HepG2 (cell line): ENCODE data around the gene ZNF804B. TPM values are rescaled to one million over a fixed set of nuclear protein-coding genes. Genes with fewer than 3 reads are reported as not detected.

ENCODE experiments used
- ATAC-seq: fragments of 200-7000 bp; cut with Tn5 transposase; 3 replicates; pipeline ENCODE4 v1.9.1; 2020; ENCODE audit warnings: mild to moderate bottlenecking, moderate library complexity
- BruUV-seq: library from RNA; stranded (reverse); fragments of 400-500 nt; replicated peaks from 2 replicates; lab custom pipeline; 2021; lab: Mats Ljungman, UMichigan
- CTCF ChIA-PET: fragments of 300-600 bp; formaldehyde crosslinking; extraction: SDS; loops from one replicate; lab custom pipeline; 2021; ENCODE audit warnings: low total read pairs, inconsistent platforms, low intra/inter-chr PET ratio; lab: Yijun Ruan, JAX
- POLR2A ChIA-PET: fragments of 350-600 bp; sonication (Branson Sonifier 250); formaldehyde crosslinking; loops from one replicate; lab custom pipeline; 2020; ENCODE audit warnings: antibody characterized with exemption, inconsistent platforms; lab: Yijun Ruan, JAX
- DNase-seq: peaks from one replicate; pipeline ENCODE4 v3.0.0-alpha.2; 2015; ENCODE audit warnings: low spot score
- FAIRE-seq: peaks from 3 replicates; lab custom pipeline; 2011; peaks lifted over from hg19 to GRCh38; lab: Jason Lieb, UNC
- H2AFZ ChIP-seq: one replicate; pipeline ENCODE4 v1.6.1; 2011; ENCODE audit warnings: low read length, inconsistent platforms
- H3K27ac ChIP-seq: fragments of 300-600 bp; 3 replicates; pipeline ENCODE4 v1.8.0; 2011; ENCODE audit warnings: mixed run types, mild to moderate bottlenecking, mixed read lengths, low read length, inconsistent platforms; ENCODE audit not compliant: insufficient read depth; ENCODE audit errors: extremely low read length
- H3K27me3 ChIP-seq, 2 experiments: fragments of 200-600 bp in 1 of 2; 2 replicates in 1 of 2; 3 replicates in 1 of 2; pipeline versions ENCODE4 v1.6.0 to v1.8.0; 2011; ENCODE audit warnings: low read length in 2 of 2, mild to moderate bottlenecking in 2 of 2, moderate library complexity in 2 of 2, inconsistent platforms in 1 of 2; ENCODE audit not compliant: insufficient read depth in 2 of 2, control insufficient read depth in 1 of 2
- H3K36me3 ChIP-seq, 2 experiments: fragments of 200-600 bp in 1 of 2; replicated peaks in 1 of 2; 2 replicates in 1 of 2; 3 replicates in 1 of 2; pipeline versions ENCODE4 v1.5.1 to v1.8.0; 2011; ENCODE audit warnings: low read length in 2 of 2, inconsistent platforms in 1 of 2; ENCODE audit not compliant: insufficient read depth in 2 of 2, control insufficient read depth in 1 of 2
- H3K4me1 ChIP-seq: 2 replicates; pipeline ENCODE4 v1.5.1; 2012; ENCODE audit warnings: low read length, inconsistent platforms; ENCODE audit not compliant: insufficient read depth
- H3K4me2 ChIP-seq: 2 replicates; pipeline ENCODE4 v1.6.0; 2011; ENCODE audit warnings: low read depth, low read length, inconsistent platforms
- H3K4me3 ChIP-seq, 3 experiments: fragments of 200-600 bp in 1 of 3; sonication (generic), shearing (Covaris generic) in 1 of 3; replicated peaks in 1 of 3; 2 replicates each; pipeline ENCODE4 v1.5.1; 2011 to 2016; ENCODE audit warnings: low read length in 3 of 3, inconsistent platforms in 2 of 3, low read depth in 2 of 3, mild to moderate bottlenecking in 2 of 3, control low read depth in 1 of 3, mixed read lengths in 1 of 3; ENCODE audit not compliant: insufficient read depth in 1 of 3
- H3K79me2 ChIP-seq: one replicate; pipeline ENCODE4 v1.6.1; 2011; ENCODE audit warnings: low read length, inconsistent platforms; ENCODE audit not compliant: insufficient read depth
- H3K9ac ChIP-seq: 2 replicates; pipeline ENCODE4 v1.6.0; 2011; ENCODE audit warnings: mild to moderate bottlenecking, low read depth, low read length, inconsistent platforms; ENCODE audit not compliant: insufficient read depth
- H3K9me3 ChIP-seq: 2 replicates; pipeline ENCODE4 v1.5.1; 2012; ENCODE audit warnings: mild to moderate bottlenecking, low read length
- H4K20me1 ChIP-seq: 2 replicates; pipeline ENCODE4 v1.6.0; 2011; ENCODE audit warnings: inconsistent platforms, mild to moderate bottlenecking, low read length, moderate library complexity; ENCODE audit not compliant: insufficient read depth
- ARHGAP35 ChIP-seq: sonication (generic); formaldehyde crosslinking; IDR thresholded peaks from 2 replicates; pipeline ENCODE4 v1.9.0; 2022; ENCODE audit warnings: mild to moderate bottlenecking, inconsistent platforms, moderate library complexity, missing genetic modification reagents, borderline replicate concordance
- ATF4 ChIP-seq, 2 experiments: fragments of 450-650 bp in 1 of 2; sonication (generic) in 1 of 2; formaldehyde crosslinking; IDR thresholded peaks; 2 replicates each; pipeline versions ENCODE4 v1.5.0 to v1.8.0; 2020 to 2022; ENCODE audit warnings: mild to moderate bottlenecking in 1 of 2, missing genetic modification reagents in 1 of 2
- BORCS8-MEF2B ChIP-seq: sonication (generic); formaldehyde crosslinking; IDR thresholded peaks from 2 replicates; pipeline ENCODE4 v1.8.0; 2022; ENCODE audit warnings: mild to moderate bottlenecking, missing genetic modification reagents
- BRD4 ChIP-seq: sonication (generic); formaldehyde crosslinking; IDR thresholded peaks from 2 replicates; pipeline ENCODE4 v1.4.0; 2020; ENCODE audit warnings: missing genetic modification reagents
- CCAR2 ChIP-seq: fragments of 200-400 bp; formaldehyde crosslinking; optimal IDR thresholded peaks from 2 replicates; pipeline ENCODE3; 2018; ENCODE audit warnings: low read depth, mild to moderate bottlenecking, low read length, moderate library complexity
- HCFC1 ChIP-seq: fragments of 150-350 bp; IDR thresholded peaks from 2 replicates; pipeline ENCODE4 v1.6.1; 2014; ENCODE audit warnings: low read depth, low read length
- IRX3 ChIP-seq: sonication (generic); formaldehyde crosslinking; IDR thresholded peaks from 2 replicates; pipeline ENCODE4 v1.8.1; 2023; ENCODE audit warnings: mild to moderate bottlenecking, low read depth, missing genetic modification reagents, borderline replicate concordance
- JUN ChIP-seq: sonication (generic); formaldehyde crosslinking; IDR thresholded peaks from 2 replicates; pipeline ENCODE4 v1.4.0; 2020; ENCODE audit warnings: mild to moderate bottlenecking, missing genetic modification reagents
- NR2F1 ChIP-seq, 2 experiments: fragments of 450-650 bp in 1 of 2; formaldehyde crosslinking in 1 of 2; IDR thresholded peaks; 2 replicates each; pipeline versions ENCODE4 v1.5.0 to v1.6.1; 2016 to 2020; ENCODE audit warnings: mild to moderate bottlenecking in 1 of 2, missing compliant biosample characterization in 1 of 2, missing genetic modification reagents in 1 of 2, moderate library complexity in 1 of 2
- PITX1 ChIP-seq: sonication (generic); formaldehyde crosslinking; IDR thresholded peaks from 2 replicates; pipeline ENCODE4 v1.5.1; 2020; ENCODE audit warnings: mild to moderate bottlenecking, missing genetic modification reagents
- SIN3B ChIP-seq: fragments of 150-350 bp; IDR thresholded peaks from 2 replicates; pipeline ENCODE4 v1.6.1; 2014; ENCODE audit warnings: low read length
- TCF12 ChIP-seq, 2 experiments: fragments of 450-650 bp in 1 of 2; sonication (generic) in 1 of 2; formaldehyde crosslinking in 1 of 2; IDR thresholded peaks; 2 replicates each; pipeline versions ENCODE4 v1.6.1 to v1.8.0; 2017 to 2022; ENCODE audit warnings: antibody characterized with exemption in 1 of 2, mild to moderate bottlenecking in 1 of 2, missing genetic modification reagents in 1 of 2, moderate library complexity in 1 of 2
- U2AF2 ChIP-seq: fragments of 200-400 bp; formaldehyde crosslinking; IDR thresholded peaks from 2 replicates; pipeline ENCODE4 v1.6.1; 2017; ENCODE audit warnings: low read depth, mild to moderate bottlenecking, low read length
- ZNF317 ChIP-seq: sonication (generic); formaldehyde crosslinking; IDR thresholded peaks from 2 replicates; pipeline ENCODE4 v1.5.0; 2020; ENCODE audit warnings: mild to moderate bottlenecking, missing genetic modification reagents
- ZNF616 ChIP-seq: sonication (generic); formaldehyde crosslinking; IDR thresholded peaks from 2 replicates; pipeline ENCODE4 v1.5.0; 2020; ENCODE audit warnings: low read depth, mild to moderate bottlenecking, missing genetic modification reagents
- in situ Hi-C: cut with HindIII; loops from 2 replicates; pipeline ENCODE4 v1.10.0; 2017; ENCODE audit warnings: low pct_unique_long_range_greater_than_20kb; ENCODE audit not compliant: extremely low pct_ligation_motif_present
- intact Hi-C: fragments of 100-400 bp; cut with micrococcal nuclease; formaldehyde crosslinking; loops from one replicate; pipeline ENCODE4 v1.10.0; 2022; ENCODE audit not compliant: unreplicated experiment
- polyA plus RNA-seq, 8 experiments: library from polyadenylated mRNA; depleted of rRNA in 3 of 8; stranded (reverse) in 7 of 8; unstranded in 1 of 8; fragments of >200 nt; fragmentation: Illumina TruSeq in 4 of 8; extraction: Trizol in 4 of 8; gene quantifications; 2 replicates each; pipeline versions ENCODE4 v1.2.1 to v1.2.3, GENCODE V29; 2011 to 2016; ENCODE audit warnings: low read depth in 4 of 8, missing spikeins in 1 of 8, mixed read lengths in 1 of 8; ENCODE audit not compliant: insufficient read depth in 1 of 8
- total RNA-seq, 5 experiments: library from RNA; depleted of rRNA; stranded (reverse); fragments of >200 nt; fragmentation: Illumina TruSeq; extraction: Trizol; gene quantifications; 2 replicates each; pipeline ENCODE4 v1.2.3, GENCODE V29; 2016; ENCODE audit warnings: low read depth in 1 of 5
- TF ChIP-seq, protein P1 (sequence below): sonication (generic); formaldehyde crosslinking; IDR thresholded peaks from 2 replicates; pipeline ENCODE4 v1.8.0; 2022; ENCODE audit warnings: low read depth, missing genetic modification reagents

ZNF804B gene
- total and polyA plus RNA-seq, 2 of the 13 experiments (the other 11 are each of a cell fraction or from before 2014, with no cell fraction given), result not detected

GRCh38 chr7:88772776-88773175, 13.3 kb downstream of the ZNF804B start:
- POLR2A ChIA-PET, result no interaction called here
- Histone ChIP-seq H3K4me3 (no peak overlapping the region), H2AFZ (no peak overlapping the region), H3K4me1 (no peaks in the 10 kb centered on the region), H4K20me1 (no peaks in the 10 kb centered on the region), H3K27ac (no peak overlapping the region), H3K4me2 (no peak overlapping the region), H3K9ac (no peak overlapping the region), H3K36me3 (no peaks in the 10 kb centered on the region), H3K27me3 (no peaks in the 10 kb centered on the region), H3K9me3 (no peaks in the 10 kb centered on the region), H3K79me2 (no peaks in the 10 kb centered on the region)
- BruUV-seq, result no TSS peak
- in situ Hi-C loops, result no loop called here
- CTCF ChIA-PET, result no interaction called here
- intact Hi-C loops, result no loop called here
- DNase-seq (no peak), FAIRE-seq (no peak), ATAC-seq (no peak)
- TF ChIP-seq ZNF616 (no peak), BRD4 (CRISPR knock-in tag) (no peak), ARHGAP35 (CRISPR knock-in tag) (no peak), JUN (CRISPR knock-in tag) (no peak), PITX1 (CRISPR knock-in tag) (no peak), U2AF2 (no peak), TCF12 (IDR thresholded peaks at IDR 0.05) (no peak), TCF12 (CRISPR knock-in tag; IDR thresholded peaks at IDR 0.05) (no peak), HCFC1 (no peak), IRX3 (CRISPR knock-in tag) (no peak), SIN3B (no peak), BORCS8-MEF2B (no peak), CCAR2 (no peak), NR2F1 (CRISPR knock-in tag; IDR thresholded peaks at IDR 0.05) (no peak), ATF4 (CRISPR knock-in tag; IDR thresholded peaks at IDR 0.05) (no peak), ZNF317 (CRISPR knock-in tag) (no peak)
- TF ChIP-seq, protein P1, sequence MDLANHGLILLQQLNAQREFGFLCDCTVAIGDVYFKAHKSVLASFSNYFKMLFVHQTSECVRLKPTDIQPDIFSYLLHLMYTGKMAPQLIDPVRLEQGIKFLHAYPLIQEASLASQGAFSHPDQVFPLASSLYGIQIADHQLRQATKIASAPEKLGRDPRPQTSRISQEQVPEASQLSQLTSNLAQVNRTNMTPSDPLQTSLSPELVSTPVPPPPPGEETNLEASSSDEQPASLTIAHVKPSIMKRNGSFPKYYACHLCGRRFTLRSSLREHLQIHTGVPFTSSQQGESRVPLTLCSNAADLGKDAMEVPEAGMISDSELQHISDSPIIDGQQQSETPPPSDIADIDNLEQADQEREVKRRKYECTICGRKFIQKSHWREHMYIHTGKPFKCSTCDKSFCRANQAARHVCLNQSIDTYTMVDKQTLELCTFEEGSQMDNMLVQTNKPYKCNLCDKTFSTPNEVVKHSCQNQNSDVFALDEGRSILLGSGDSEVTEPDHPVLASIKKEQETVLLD (CRISPR knock-in tag), result no peak
